HAP-1 (cell line): Measurements from ENCODE around the gene CCDC3.

Source experiments
- DNase-seq, 2 experiments: peaks; one replicate each; pipeline ENCODE4 v3.0.0-alpha.2; 2016 to 2020; ENCODE audit warnings: low spot score in 2 of 2
- H3K27me3 ChIP-seq: fragments of 250-450 bp; sonication (Bioruptor Pico); 2 replicates; pipeline ENCODE4 v1.5.1; 2020; ENCODE audit warnings: low read depth, mild to moderate bottlenecking, moderate library complexity
- H3K36me3 ChIP-seq: fragments of 250-450 bp; sonication (Bioruptor Pico); replicated peaks from 2 replicates; pipeline ENCODE4 v1.5.1; 2020; ENCODE audit warnings: mild to moderate bottlenecking
- H3K4me1 ChIP-seq: fragments of 250-450 bp; sonication (Bioruptor Pico); 2 replicates; pipeline ENCODE4 v1.5.1; 2020; ENCODE audit warnings: mild to moderate bottlenecking
- H3K4me3 ChIP-seq: fragments of 250-450 bp; sonication (Bioruptor Pico); 2 replicates; pipeline ENCODE4 v1.5.1; 2020; ENCODE audit warnings: mild to moderate bottlenecking, moderate library complexity
- H3K9me3 ChIP-seq: fragments of 250-450 bp; sonication (Bioruptor Pico); 2 replicates; pipeline ENCODE4 v1.5.1; 2020; ENCODE audit warnings: mild to moderate bottlenecking, moderate library complexity
- in situ Hi-C: fragments of 300-500 bp; cut with MboI; formaldehyde crosslinking; loops from 3 replicates; pipeline ENCODE4 v1.14.3; 2020; ENCODE audit warnings: low sequenced_read_pairs, inconsistent platforms, mixed read lengths

Gene CCDC3

GRCh38 chr10:12966067-12966466, 35.4 kb downstream of the CCDC3 start:
- no peaks in the 10 kb centered on the region for H3K27me3 ChIP-seq
- in situ Hi-C loops = no loop called here

GRCh38 chr10:12965571-12965970, 35.9 kb downstream of the CCDC3 start:
- Histone ChIP-seq H3K36me3 (no peaks in the 10 kb centered on the region; the same call in 1 of the 2 replicates), H3K4me1 (no peaks in the 10 kb centered on the region), H3K27me3 (no peaks in the 10 kb centered on the region), H3K9me3 (peaks cover 4% of the 10 kb centered on the region; the same call in 1 of the 2 replicates), H3K4me3 (no peak overlapping the region)
- DNase-seq = no peak
- in situ Hi-C loops = no loop called here

More at GRCh38 chr10:12966067-12966466, 35.4 kb downstream of the CCDC3 start:
- H3K36me3 ChIP-seq = no peaks in the 10 kb centered on the region; the same call in 1 of the 2 replicates
- H3K4me1 ChIP-seq = no peaks in the 10 kb centered on the region
- H3K9me3 ChIP-seq = peaks cover 4% of the 10 kb centered on the region; the same call in 1 of the 2 replicates
- no peak for DNase-seq
- no peak overlapping the region for H3K4me3 ChIP-seq

GRCh38 chr10:12962556-12962955, 39.0 kb downstream of the CCDC3 start:
- Histone ChIP-seq H3K27me3 (no peaks in the 10 kb centered on the region), H3K36me3 (no peaks in the 10 kb centered on the region; the same call in 1 of the 2 replicates), H3K9me3 (peaks cover 4% of the 10 kb centered on the region; the same call in 1 of the 2 replicates), H3K4me1 (no peaks in the 10 kb centered on the region), H3K4me3 (no peak overlapping the region)
- in situ Hi-C loops = no loop called here
- no peak for DNase-seq

- in situ Hi-C loops = no loop called here
- H3K27me3 ChIP-seq = no peaks in the 10 kb centered on the region
- H3K9me3 ChIP-seq = peaks cover 2% of the 10 kb centered on the region; the same call in 1 of the 2 replicates
- DNase-seq = no peak
- no peaks in the 10 kb centered on the region; the same call in 1 of the 2 replicates for H3K36me3 ChIP-seq
- no peaks in the 10 kb centered on the region for H3K4me1 ChIP-seq
- H3K4me3 ChIP-seq = no peak overlapping the region
Measured at GRCh38 chr10:12961416-12962205, 39.9 kb downstream of the CCDC3 start.

DNA sequence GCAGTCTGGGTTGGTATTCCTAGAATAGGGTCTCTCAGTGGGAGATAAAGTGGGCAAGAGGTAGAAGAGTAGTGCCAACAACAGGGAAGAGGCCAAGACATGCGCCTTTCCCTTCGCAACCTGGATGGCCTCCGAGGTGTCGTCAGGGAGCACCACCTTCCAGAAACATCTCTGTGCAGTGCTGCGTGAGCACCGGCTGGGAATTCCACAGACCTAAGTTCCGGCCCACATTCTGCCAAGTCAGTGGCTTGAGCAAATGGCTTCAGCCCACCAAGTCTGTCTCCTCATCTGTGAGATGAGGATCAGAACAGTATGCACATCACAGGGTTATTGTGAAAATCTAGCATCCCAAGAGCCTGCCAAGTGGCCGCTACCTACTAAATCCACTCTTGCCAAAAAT, 40.6 kb downstream of the CCDC3 start:
- Histone ChIP-seq H3K27me3 (no peaks in the 10 kb centered on the region), H3K4me1 (no peaks in the 10 kb centered on the region), H3K4me3 (no peak overlapping the region), H3K36me3 (no peaks in the 10 kb centered on the region; the same call in 1 of the 2 replicates), H3K9me3 (no peaks in the 10 kb centered on the region)
- DNase-seq = no peak
- in situ Hi-C loops = no loop called here

DNA sequence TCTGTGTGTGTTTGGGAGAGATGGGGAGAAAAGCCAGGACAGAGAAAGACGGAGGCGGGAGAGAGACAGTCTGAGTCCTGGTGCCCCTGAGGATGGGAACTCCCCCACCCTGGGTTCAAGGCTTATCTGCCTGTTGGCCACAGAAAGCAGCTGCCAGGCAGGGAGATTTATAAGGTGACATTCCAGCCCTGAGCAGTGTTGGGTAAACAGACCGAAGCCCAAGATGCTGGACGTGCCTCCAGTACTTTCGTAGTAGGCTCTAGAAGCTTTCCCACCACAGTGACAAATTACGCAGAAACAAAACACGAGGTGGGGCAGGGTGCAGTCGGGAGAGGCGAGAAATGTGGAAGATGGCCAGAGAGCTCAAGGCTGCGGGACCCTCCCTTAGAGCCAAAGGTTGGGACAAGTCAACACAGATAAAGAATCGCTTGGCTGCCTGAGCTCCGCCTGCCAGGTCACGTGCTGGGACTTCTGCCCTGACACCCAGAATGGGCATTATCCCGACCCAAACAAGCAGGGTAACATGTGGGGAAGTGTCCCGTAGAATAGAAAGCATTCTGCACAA, 41.1 kb downstream of the CCDC3 start:
- Histone ChIP-seq H3K4me1 (no peaks in the 10 kb centered on the region), H3K9me3 (no peaks in the 10 kb centered on the region), H3K36me3 (no peaks in the 10 kb centered on the region; the same call in 1 of the 2 replicates), H3K4me3 (no peak overlapping the region), H3K27me3 (no peaks in the 10 kb centered on the region)
- in situ Hi-C loops = no loop called here
- no peak for DNase-seq

GRCh38 chr10:12958546-12959110, 42.9 kb downstream of the CCDC3 start:
- no peaks in the 10 kb centered on the region for H3K36me3 ChIP-seq
- no peaks in the 10 kb centered on the region for H3K4me1 ChIP-seq
- H3K9me3 ChIP-seq = no peaks in the 10 kb centered on the region
- H3K27me3 ChIP-seq = no peaks in the 10 kb centered on the region
- in situ Hi-C loops = no loop called here
- H3K4me3 ChIP-seq = no peak overlapping the region
- DNase-seq = no peak

DNA sequence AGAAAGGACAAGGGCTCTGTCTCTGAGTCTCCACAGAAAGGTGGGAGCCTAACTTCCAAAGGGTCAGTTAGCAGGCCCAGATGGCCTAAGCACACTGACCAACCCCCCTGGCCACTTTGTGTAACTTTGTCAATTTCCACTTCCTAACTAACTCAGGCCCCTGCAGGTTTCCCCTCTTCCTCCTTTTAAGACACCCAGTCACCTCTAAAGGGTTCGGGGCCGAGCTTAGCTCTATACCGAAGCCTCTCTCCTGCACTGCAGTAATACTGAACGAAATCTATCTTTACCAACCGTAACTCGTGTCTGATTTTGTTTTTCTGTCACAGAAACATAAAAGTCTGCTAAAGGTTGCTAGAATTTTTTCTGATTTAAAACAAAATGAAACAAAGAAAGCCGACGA, 44.4 kb downstream of the CCDC3 start:
- H3K9me3 ChIP-seq = no peaks in the 10 kb centered on the region
- DNase-seq = no peak
- in situ Hi-C loops = no loop called here

GRCh38 chr10:12954866-12955265, 46.6 kb downstream of the CCDC3 start:
- H3K4me1 ChIP-seq = no peaks in the 10 kb centered on the region
- in situ Hi-C loops = no loop called here
- no peaks in the 10 kb centered on the region for H3K9me3 ChIP-seq
- no peaks in the 10 kb centered on the region for H3K36me3 ChIP-seq
- no peak for DNase-seq
- no peak overlapping the region for H3K4me3 ChIP-seq
- no peaks in the 10 kb centered on the region for H3K27me3 ChIP-seq

More for the DNA sequence above, 44.4 kb downstream of the CCDC3 start:
- Histone ChIP-seq H3K4me1 (no peaks in the 10 kb centered on the region), H3K27me3 (no peaks in the 10 kb centered on the region), H3K36me3 (no peaks in the 10 kb centered on the region), H3K4me3 (no peak overlapping the region)

GRCh38 chr10:12950583-12951128, 50.9 kb downstream of the CCDC3 start:
- no peak for DNase-seq
- no peaks in the 10 kb centered on the region for H3K36me3 ChIP-seq
- no peak overlapping the region for H3K4me3 ChIP-seq
- H3K9me3 ChIP-seq = no peaks in the 10 kb centered on the region
- no peaks in the 10 kb centered on the region for H3K4me1 ChIP-seq
- in situ Hi-C loops = no loop called here
- H3K27me3 ChIP-seq = no peaks in the 10 kb centered on the region

DNA sequence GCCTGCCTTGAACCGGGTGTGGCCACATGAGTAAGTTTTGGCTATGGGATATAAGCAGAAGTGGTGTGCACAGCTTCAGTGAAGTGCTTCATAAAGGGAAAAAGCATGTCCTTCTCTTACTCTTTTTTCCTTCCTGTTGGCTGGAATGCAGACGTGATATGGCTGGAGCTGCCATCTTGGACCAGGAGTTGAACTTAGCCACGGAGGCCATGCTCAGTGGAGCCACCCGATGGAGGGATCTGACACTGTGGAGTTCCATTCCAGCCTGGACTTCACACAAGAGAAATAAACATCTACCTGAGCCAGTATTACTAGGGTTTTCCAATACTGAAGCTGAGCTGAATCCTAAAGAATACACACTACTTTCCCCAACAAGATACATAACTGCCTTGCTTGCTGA, 52.3 kb downstream of the CCDC3 start:
- H3K9me3 ChIP-seq = no peaks in the 10 kb centered on the region
- no peak overlapping the region for H3K4me3 ChIP-seq
- in situ Hi-C loops = no loop called here
- H3K36me3 ChIP-seq = no peaks in the 10 kb centered on the region
- DNase-seq = no peak
- no peaks in the 10 kb centered on the region for H3K4me1 ChIP-seq
- no peaks in the 10 kb centered on the region for H3K27me3 ChIP-seq

- Histone ChIP-seq H3K36me3 (no peaks in the 10 kb centered on the region), H3K4me1 (no peaks in the 10 kb centered on the region), H3K4me3 (no peak overlapping the region), H3K27me3 (no peaks in the 10 kb centered on the region), H3K9me3 (no peaks in the 10 kb centered on the region)
- in situ Hi-C loops = no loop called here
- DNase-seq = no peak
Measured at GRCh38 chr10:12947741-12948140, 53.8 kb downstream of the CCDC3 start.

GRCh38 chr10:12946372-12946771, 55.1 kb downstream of the CCDC3 start:
- Histone ChIP-seq H3K9me3 (no peaks in the 10 kb centered on the region), H3K36me3 (no peaks in the 10 kb centered on the region), H3K4me3 (no peak overlapping the region), H3K4me1 (peaks cover 8% of the 10 kb centered on the region), H3K27me3 (no peaks in the 10 kb centered on the region)
- in situ Hi-C loops = no loop called here
- DNase-seq = no peak
